ENCODE data around the gene OSMR. TPM values are rescaled to one million over a fixed set of nuclear protein-coding genes. Genes with fewer than 3 reads are reported as not detected.
A peak's percentile ranks its signal among the peaks of the same experiment; 100 is the strongest.

OSMR gene
- 0.19 and 0.82 TPM in 2 replicates for total RNA-seq
- long read RNA-seq: 0 reads

DNA sequence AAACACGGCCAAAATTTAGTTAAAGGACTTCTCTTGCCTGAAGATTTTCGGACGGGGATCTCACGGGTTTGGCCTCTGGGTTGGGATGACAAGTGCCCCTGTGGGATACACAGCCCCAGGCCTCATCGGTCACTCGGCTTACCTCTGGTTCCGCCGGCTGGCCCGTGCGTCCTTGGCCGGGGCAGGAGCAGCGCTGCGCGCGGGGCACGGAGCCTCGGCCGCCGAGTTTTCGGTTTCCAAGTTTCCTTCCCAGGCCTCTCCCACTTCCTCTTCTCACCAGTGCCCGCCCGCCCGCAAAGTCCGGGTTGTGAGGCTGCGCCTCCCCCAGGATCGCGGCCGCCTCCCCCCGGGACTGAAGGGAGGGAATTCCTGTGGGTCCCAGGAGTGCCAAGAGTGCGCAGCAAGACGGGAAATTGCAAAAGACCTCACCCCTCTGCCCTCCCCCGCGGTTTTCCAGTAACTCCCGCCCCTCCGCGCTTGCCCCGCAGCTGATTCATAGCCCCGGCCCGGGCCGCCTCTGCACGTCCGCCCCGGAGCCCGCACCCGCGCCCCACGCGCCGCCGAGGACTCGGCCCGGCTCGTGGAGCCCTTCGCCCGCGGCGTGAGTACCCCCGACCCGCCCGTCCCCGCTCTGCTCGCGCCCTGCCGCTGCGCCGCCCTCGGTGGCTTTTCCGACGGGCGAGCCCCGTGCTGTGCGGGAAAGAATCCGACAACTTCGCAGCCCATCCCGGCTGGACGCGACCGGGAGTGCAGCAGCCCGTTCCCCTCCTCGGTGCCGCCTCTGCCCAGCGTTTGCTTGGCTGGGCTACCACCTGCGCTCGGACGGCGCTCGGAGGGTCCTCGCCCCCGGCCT, at the start of gene OSMR:
Gene OSMR, plus strand, starts transcription at position 487 of the 853 bp plus-strand sequence. CDS start 23,033 bp downstream, outside the sequence.
- Mint-ChIP-seq H3K27ac (peak within 1 kb of the TSS; percentile 79), H3K4me1 (ENCODE audit: low read depth) (peaks cover 1% of the 10 kb centered on the region), H3K36me3 (ENCODE audit: insufficient read depth) (no peaks in the 10 kb centered on the region), H3K27me3 (peaks cover 58% of the 10 kb centered on the region), H3K9me3 (ENCODE audit: low read depth) (peaks cover 3% of the 10 kb centered on the region), H3K4me3 (ENCODE audit: low read depth) (peak within 1 kb of the TSS; percentile 80)
- peak; percentile 32 for DNase-seq (ENCODE audit: low spot score, unreplicated experiment)
- TF ChIP-seq, protein P1, sequence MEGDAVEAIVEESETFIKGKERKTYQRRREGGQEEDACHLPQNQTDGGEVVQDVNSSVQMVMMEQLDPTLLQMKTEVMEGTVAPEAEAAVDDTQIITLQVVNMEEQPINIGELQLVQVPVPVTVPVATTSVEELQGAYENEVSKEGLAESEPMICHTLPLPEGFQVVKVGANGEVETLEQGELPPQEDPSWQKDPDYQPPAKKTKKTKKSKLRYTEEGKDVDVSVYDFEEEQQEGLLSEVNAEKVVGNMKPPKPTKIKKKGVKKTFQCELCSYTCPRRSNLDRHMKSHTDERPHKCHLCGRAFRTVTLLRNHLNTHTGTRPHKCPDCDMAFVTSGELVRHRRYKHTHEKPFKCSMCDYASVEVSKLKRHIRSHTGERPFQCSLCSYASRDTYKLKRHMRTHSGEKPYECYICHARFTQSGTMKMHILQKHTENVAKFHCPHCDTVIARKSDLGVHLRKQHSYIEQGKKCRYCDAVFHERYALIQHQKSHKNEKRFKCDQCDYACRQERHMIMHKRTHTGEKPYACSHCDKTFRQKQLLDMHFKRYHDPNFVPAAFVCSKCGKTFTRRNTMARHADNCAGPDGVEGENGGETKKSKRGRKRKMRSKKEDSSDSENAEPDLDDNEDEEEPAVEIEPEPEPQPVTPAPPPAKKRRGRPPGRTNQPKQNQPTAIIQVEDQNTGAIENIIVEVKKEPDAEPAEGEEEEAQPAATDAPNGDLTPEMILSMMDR (IDR thresholded peaks at IDR 0.05; ENCODE audit: unreplicated experiment): no peak

- Mint-ChIP-seq H3K27ac (no peak overlapping the region), H3K27me3 (peaks cover 7% of the 10 kb centered on the region), H3K36me3 (ENCODE audit: insufficient read depth) (no peaks in the 10 kb centered on the region), H3K4me3 (ENCODE audit: low read depth) (no peak overlapping the region), H3K9me3 (ENCODE audit: low read depth) (no peaks in the 10 kb centered on the region), H3K4me1 (ENCODE audit: low read depth) (no peaks in the 10 kb centered on the region)
- TF ChIP-seq, protein P1 (IDR thresholded peaks at IDR 0.05; ENCODE audit: unreplicated experiment): no peak
- DNase-seq (ENCODE audit: low spot score, unreplicated experiment): no peak
These were observed 49.1 kb upstream of the OSMR start for GRCh38 chr5:38796742-38797108.

- Mint-ChIP-seq H3K9me3 (ENCODE audit: low read depth) (no peaks in the 10 kb centered on the region), H3K27ac (no peak overlapping the region), H3K36me3 (ENCODE audit: insufficient read depth) (no peaks in the 10 kb centered on the region), H3K27me3 (peaks cover 7% of the 10 kb centered on the region), H3K4me3 (ENCODE audit: low read depth) (no peak overlapping the region), H3K4me1 (ENCODE audit: low read depth) (no peaks in the 10 kb centered on the region)
- TF ChIP-seq, protein P1 (IDR thresholded peaks at IDR 0.05; ENCODE audit: unreplicated experiment): no peak
- no peak for DNase-seq (ENCODE audit: low spot score, unreplicated experiment)
These were observed 48.0 kb upstream of the OSMR start for GRCh38 chr5:38797838-38798237.

GRCh38 chr5:38799556-38800377, 46.0 kb upstream of the OSMR start:
- Mint-ChIP-seq H3K36me3 (ENCODE audit: insufficient read depth) (no peaks in the 10 kb centered on the region), H3K9me3 (ENCODE audit: low read depth) (no peaks in the 10 kb centered on the region), H3K4me3 (ENCODE audit: low read depth) (no peak overlapping the region), H3K27ac (no peak overlapping the region), H3K27me3 (no peaks in the 10 kb centered on the region), H3K4me1 (ENCODE audit: low read depth) (no peaks in the 10 kb centered on the region)
- TF ChIP-seq, protein P1 (IDR thresholded peaks at IDR 0.05; ENCODE audit: unreplicated experiment): no peak
- DNase-seq (ENCODE audit: low spot score, unreplicated experiment): no peak

- Mint-ChIP-seq H3K9me3 (ENCODE audit: low read depth) (no peaks in the 10 kb centered on the region), H3K4me3 (ENCODE audit: low read depth) (no peak overlapping the region), H3K36me3 (ENCODE audit: insufficient read depth) (no peaks in the 10 kb centered on the region), H3K27ac (no peak overlapping the region), H3K27me3 (no peaks in the 10 kb centered on the region), H3K4me1 (ENCODE audit: low read depth) (no peaks in the 10 kb centered on the region)
- DNase-seq (ENCODE audit: low spot score, unreplicated experiment): no peak
- TF ChIP-seq, protein P1 (IDR thresholded peaks at IDR 0.05; ENCODE audit: unreplicated experiment): no peak
These were observed 45.3 kb upstream of the OSMR start for GRCh38 chr5:38800515-38800914.

All from progenitor cell of endocrine pancreas (in vitro differentiated cells).